MCF 10A (cell line): ENCODE data around the gene LRFN2. TPM values are rescaled to one million over a fixed set of nuclear protein-coding genes. Genes with fewer than 3 reads are reported as not detected.

ENCODE experiments used
- BruUV-seq: library from RNA; stranded (reverse); fragments of 400-500 nt; replicated peaks from 2 replicates; lab custom pipeline; 2021; lab: Mats Ljungman, UMichigan
- CTCF ChIA-PET: fragments of 300-600 bp; sonication (Branson Sonifier 250); formaldehyde crosslinking; extraction: SDS; loops from one replicate; lab custom pipeline; 2021; ENCODE audit warnings: antibody characterized with exemption, inconsistent platforms; lab: Yijun Ruan, JAX
- POLR2A ChIA-PET: fragments of 300-600, 350-650 bp; sonication (Branson Sonifier 250); formaldehyde crosslinking; extraction: SDS; loops from one replicate; lab custom pipeline; 2020; ENCODE audit warnings: antibody characterized with exemption, inconsistent platforms; lab: Yijun Ruan, JAX
- DNase-seq: peaks from one replicate; pipeline ENCODE4 v3.0.0-alpha.2; 2018; ENCODE audit not compliant: unreplicated experiment
- H3K27ac Mint-ChIP-seq: one replicate; pipeline ENCODE4 v1.8.0; 2022; ENCODE audit warnings: mild to moderate bottlenecking, low read depth, mixed read lengths; ENCODE audit not compliant: unreplicated experiment
- H3K27me3 Mint-ChIP-seq: one replicate; pipeline ENCODE4 v1.8.0; 2022; ENCODE audit warnings: mixed read lengths; ENCODE audit not compliant: insufficient read depth, unreplicated experiment
- H3K36me3 Mint-ChIP-seq: one replicate; pipeline ENCODE4 v1.8.0; 2022; ENCODE audit warnings: mild to moderate bottlenecking, moderate library complexity, mixed read lengths; ENCODE audit not compliant: insufficient read depth, unreplicated experiment
- H3K4me1 Mint-ChIP-seq: one replicate; pipeline ENCODE4 v1.8.0; 2022; ENCODE audit warnings: mixed read lengths; ENCODE audit not compliant: insufficient read depth, unreplicated experiment
- H3K4me3 Mint-ChIP-seq: one replicate; pipeline ENCODE4 v1.8.0; 2022; ENCODE audit warnings: mild to moderate bottlenecking, moderate library complexity, mixed read lengths; ENCODE audit not compliant: unreplicated experiment
- H3K9me3 Mint-ChIP-seq: one replicate; pipeline ENCODE4 v1.8.0; 2022; ENCODE audit warnings: mixed read lengths; ENCODE audit not compliant: unreplicated experiment
- CTCF ChIP-seq: fragments of 200-600 bp; IDR thresholded peaks from one replicate; pipeline ENCODE4 v1.8.0; 2022; ENCODE audit warnings: antibody characterized with exemption, mild to moderate bottlenecking; ENCODE audit not compliant: unreplicated experiment
- intact Hi-C: fragments of 100-400 bp; cut with micrococcal nuclease; formaldehyde crosslinking; loops from 2 replicates; pipeline ENCODE4 v1.14.1; 2022
- total RNA-seq: library from RNA; stranded (reverse); gene quantifications from 2 replicates; pipeline ENCODE4 v1.2.3, GENCODE V29; 2022

The LRFN2 gene
- total RNA-seq, 1 experiment from 2014 or later, result not detected

- peaks cover 10% of the 10 kb centered on the region for H3K9me3 Mint-ChIP-seq
- H3K27me3 Mint-ChIP-seq, result no peaks in the 10 kb centered on the region
- intact Hi-C loops, result no loop called here
- ChIA-PET POLR2A (no interaction called here), CTCF (interaction anchor here (0.6 kb wide), 1 partner anchor 1057 kb away, joined by 3 read pairs; no protein-coding TSS in a partner anchor)
- TF ChIP-seq CTCF, result no peak
- no peak overlapping the region for H3K27ac Mint-ChIP-seq
- no peaks in the 10 kb centered on the region for H3K4me1 Mint-ChIP-seq
- no peak overlapping the region for H3K4me3 Mint-ChIP-seq
- BruUV-seq, result no TSS peak
- no peak for DNase-seq
- no peaks in the 10 kb centered on the region for H3K36me3 Mint-ChIP-seq
Measured at GRCh38 chr6:40427196-40427595, 160.0 kb downstream of the LRFN2 start.

GRCh38 chr6:40426346-40427066 lies 160.7 kb downstream of the LRFN2 start:
- POLR2A ChIA-PET, result no interaction called here
- intact Hi-C loops, result no loop called here
- no TSS peak for BruUV-seq

DNA sequence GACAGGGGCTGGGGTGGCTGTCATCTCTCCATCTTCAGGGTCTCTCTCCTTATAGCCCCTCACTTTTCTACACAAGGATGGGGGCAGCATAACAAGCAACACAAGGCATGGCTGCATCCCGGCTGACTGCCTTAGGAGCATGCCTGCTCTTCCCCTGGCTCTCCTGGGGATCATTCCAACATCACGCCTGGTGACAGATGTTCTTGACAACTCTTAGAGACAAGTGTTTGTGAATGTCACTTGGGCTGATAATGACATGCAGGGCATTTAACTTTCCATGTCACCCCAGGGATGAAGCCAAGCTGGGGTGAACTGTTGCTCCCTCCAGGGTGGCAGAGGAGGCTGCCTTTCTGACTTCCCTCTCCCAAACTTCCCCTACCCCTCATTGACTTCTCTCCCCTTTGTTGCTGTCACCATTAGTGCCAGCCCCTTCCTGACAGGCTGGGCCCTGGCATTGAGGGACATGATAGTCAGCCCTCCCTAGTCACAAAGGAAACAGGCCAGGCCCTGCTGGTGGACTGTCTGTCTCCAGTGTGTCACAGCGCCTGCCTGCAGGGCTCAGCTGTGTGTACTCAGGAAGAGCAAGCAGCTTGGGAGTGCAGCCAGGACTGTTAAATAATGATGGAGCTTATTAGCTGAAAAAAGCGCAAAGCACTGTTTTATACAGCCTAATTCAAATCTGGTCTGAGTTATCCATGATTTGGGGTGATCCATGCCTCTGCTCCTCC lies 161.8 kb downstream of the LRFN2 start:
- POLR2A ChIA-PET, result no interaction called here
- H3K27me3 Mint-ChIP-seq, result no peaks in the 10 kb centered on the region

More at GRCh38 chr6:40426346-40427066, 160.7 kb downstream of the LRFN2 start:
- Mint-ChIP-seq H3K27ac (no peak overlapping the region), H3K4me1 (no peaks in the 10 kb centered on the region), H3K9me3 (peaks cover 10% of the 10 kb centered on the region), H3K27me3 (no peaks in the 10 kb centered on the region), H3K36me3 (no peaks in the 10 kb centered on the region), H3K4me3 (no peak overlapping the region)
- TF ChIP-seq CTCF, result no peak
- DNase-seq, result no peak
- CTCF ChIA-PET, result interaction anchor here (0.6 to 0.7 kb wide), 2 partner anchors 200 to 1056 kb away, joined by 3 read pairs; no protein-coding TSS in a partner anchor

More for the DNA sequence above, 161.8 kb downstream of the LRFN2 start:
- DNase-seq, result no peak
- TF ChIP-seq CTCF, result no peak
- Mint-ChIP-seq H3K9me3 (peaks cover 10% of the 10 kb centered on the region), H3K4me3 (no peak overlapping the region), H3K36me3 (no peaks in the 10 kb centered on the region), H3K4me1 (no peaks in the 10 kb centered on the region), H3K27ac (no peak overlapping the region)
- CTCF ChIA-PET, result no interaction called here
- BruUV-seq, result no TSS peak
- intact Hi-C loops, result no loop called here
